Measurements from ENCODE around the gene CD83.

Gene CD83

GRCh38 chr6:14092316-14092715 is 25.3 kb upstream of the CD83 start:
- DNase-seq, result no peak

GRCh38 chr6:14092838-14093789 is 24.5 kb upstream of the CD83 start:
- no peak for DNase-seq

GRCh38 chr6:14094721-14095120 is 22.9 kb upstream of the CD83 start:
- DNase-seq, result no peak

GRCh38 chr6:14095437-14095836 is 22.1 kb upstream of the CD83 start:
- DNase-seq, result no peak

GRCh38 chr6:14100138-14100537 is 17.4 kb upstream of the CD83 start:
- DNase-seq, result no peak

GRCh38 chr6:14100966-14101365 is 16.6 kb upstream of the CD83 start:
- DNase-seq, result no peak

- DNase-seq, result no peak
These were observed 15.2 kb upstream of the CD83 start for GRCh38 chr6:14102383-14102782.

GRCh38 chr6:14105547-14105946 is 12.0 kb upstream of the CD83 start:
- no peak for DNase-seq

- DNase-seq, result no peak
These were observed 10.6 kb upstream of the CD83 start for GRCh38 chr6:14107000-14107399.

GRCh38 chr6:14107711-14108494 is 9.7 kb upstream of the CD83 start:
- DNase-seq, result no peak

- peak; percentile 16 for DNase-seq
These were observed 8.8 kb upstream of the CD83 start for GRCh38 chr6:14108571-14109410.

- no peak for DNase-seq
These were observed 8.2 kb upstream of the CD83 start for GRCh38 chr6:14109411-14109826.

GRCh38 chr6:14110001-14110818 is 7.4 kb upstream of the CD83 start:
- DNase-seq, result no peak

- no peak for DNase-seq
These were observed 3.6 kb upstream of the CD83 start for GRCh38 chr6:14113976-14114375.

GRCh38 chr6:14118091-14118439 is 493 bp downstream of the CD83 start:
- DNase-seq, result no peak

GRCh38 chr6:14118446-14118845 is 874 bp downstream of the CD83 start:
- DNase-seq, result no peak

- no peak for DNase-seq
These were observed 2.2 kb downstream of the CD83 start for GRCh38 chr6:14119784-14120183.

GRCh38 chr6:14120546-14120945 is 3.0 kb downstream of the CD83 start:
- DNase-seq, result no peak

GRCh38 chr6:14121936-14122344 is 4.4 kb downstream of the CD83 start:
- DNase-seq, result no peak

- no peak for DNase-seq
These were observed 6.0 kb downstream of the CD83 start for GRCh38 chr6:14123386-14124111.

- DNase-seq, result no peak
These were observed 7.8 kb downstream of the CD83 start for GRCh38 chr6:14125346-14125745.

- DNase-seq, result no peak
These were observed 8.6 kb downstream of the CD83 start for GRCh38 chr6:14126191-14126590.

Data from stimulated activated CD4-positive, alpha-beta T cell treated with anti-CD3 and anti-CD28 coated beads, Interleukin-12 subunit alpha, Interleukin-12 subunit beta, amount 100 ng/mL, for 4 hours (primary cell).